ENCODE measurements around the gene NCS1. TPM values are rescaled to one million over a fixed set of nuclear protein-coding genes. Genes with fewer than 3 reads are reported as not detected.
"Not testable (repeated sequence)": the region's sequence is repeated elsewhere in the genome, so short reads cannot be mapped to it uniquely, and the experiment has no call there.

NCS1 gene
- total RNA-seq, 1 donor from 2014 or later = 26.6 TPM

- H3K27me3 ChIP-seq (ENCODE audit: control insufficient read depth, insufficient read depth, low read length) = no peaks in the 10 kb centered on the region
- no peaks in the 10 kb centered on the region for H3K36me3 ChIP-seq (ENCODE audit: control insufficient read depth, insufficient read depth, low read length)
- FAIRE-seq (no peak), DNase-seq (ENCODE audit: low read depth) (no peak)
- H3K4me3 ChIP-seq (ENCODE audit: low read depth, low read length) = no peak overlapping the region
- TF ChIP-seq CTCF (IDR thresholded peaks at IDR 0.05; ENCODE audit: insufficient read depth, low read length, severe bottlenecking) = no peak
These were observed 82.8 kb downstream of the NCS1 start for GRCh38 chr9:130254747-130255630.

DNA sequence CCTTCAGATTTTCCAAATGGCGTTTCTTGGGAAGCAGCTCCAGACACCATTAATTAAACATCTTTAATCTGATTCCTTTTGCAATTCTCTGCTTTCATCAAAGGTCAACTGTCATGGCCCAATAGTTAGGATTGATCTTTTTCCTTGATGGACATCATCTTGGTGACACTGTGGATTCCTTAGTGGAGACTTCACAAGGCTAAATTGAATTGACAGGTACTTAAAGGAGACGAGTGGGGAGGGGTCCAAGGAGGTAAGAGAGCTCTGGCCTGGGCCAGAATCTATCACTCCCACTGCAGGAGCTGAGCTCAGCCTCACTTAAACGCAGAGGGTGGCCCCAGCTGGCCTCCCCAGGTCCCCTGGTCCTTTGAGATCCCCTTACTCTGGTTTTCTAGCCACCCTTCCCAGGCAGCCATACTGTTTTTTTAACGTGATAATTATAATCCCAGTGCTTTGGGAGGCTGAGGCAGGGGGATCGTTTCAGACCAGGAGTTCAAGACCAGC lies 83.5 kb downstream of the NCS1 start:
- Histone ChIP-seq H3K4me3 (ENCODE audit: low read depth, low read length) (no peak overlapping the region), H3K36me3 (ENCODE audit: control insufficient read depth, insufficient read depth, low read length) (no peaks in the 10 kb centered on the region), H3K27me3 (ENCODE audit: control insufficient read depth, insufficient read depth, low read length) (peaks cover 1% of the 10 kb centered on the region)
- FAIRE-seq = no peak
- no peak for DNase-seq (ENCODE audit: low read depth)
- no peak for TF ChIP-seq CTCF (IDR thresholded peaks at IDR 0.05; ENCODE audit: insufficient read depth, low read length, severe bottlenecking)

DNA sequence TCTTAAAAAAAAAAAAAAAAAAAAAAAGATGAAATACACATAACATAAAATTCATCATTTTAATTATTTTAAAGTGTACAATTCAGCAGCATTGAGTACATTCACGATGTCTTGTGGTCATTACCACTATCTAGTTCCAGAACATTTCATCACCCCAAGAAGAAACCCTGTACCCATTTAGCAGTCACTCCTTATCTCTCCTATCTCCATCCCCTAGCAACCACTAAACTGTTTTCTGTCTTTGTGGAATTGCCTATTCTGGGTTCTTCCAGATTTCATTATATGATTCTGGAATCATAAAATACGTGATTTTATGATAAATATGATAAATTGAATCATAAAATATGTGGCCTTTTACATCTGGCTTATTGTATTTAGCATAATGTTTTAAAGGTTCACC lies 84.4 kb downstream of the NCS1 start:
- FAIRE-seq (no peak), DNase-seq (ENCODE audit: low read depth) (no peak)
- Histone ChIP-seq H3K4me3 (ENCODE audit: low read depth, low read length) (no peak overlapping the region), H3K36me3 (ENCODE audit: control insufficient read depth, insufficient read depth, low read length) (no peaks in the 10 kb centered on the region), H3K27me3 (ENCODE audit: control insufficient read depth, insufficient read depth, low read length) (peaks cover 3% of the 10 kb centered on the region)
- no peak for TF ChIP-seq CTCF (IDR thresholded peaks at IDR 0.05; ENCODE audit: insufficient read depth, low read length, severe bottlenecking)

GRCh38 chr9:130258137-130258536 lies 85.9 kb downstream of the NCS1 start:
- not testable (repeated sequence) for DNase-seq (ENCODE audit: low read depth); FAIRE-seq; H3K36me3 ChIP-seq (ENCODE audit: control insufficient read depth, insufficient read depth, low read length); H3K27me3 ChIP-seq (ENCODE audit: control insufficient read depth, insufficient read depth, low read length); H3K4me3 ChIP-seq (ENCODE audit: low read depth, low read length)

DNA sequence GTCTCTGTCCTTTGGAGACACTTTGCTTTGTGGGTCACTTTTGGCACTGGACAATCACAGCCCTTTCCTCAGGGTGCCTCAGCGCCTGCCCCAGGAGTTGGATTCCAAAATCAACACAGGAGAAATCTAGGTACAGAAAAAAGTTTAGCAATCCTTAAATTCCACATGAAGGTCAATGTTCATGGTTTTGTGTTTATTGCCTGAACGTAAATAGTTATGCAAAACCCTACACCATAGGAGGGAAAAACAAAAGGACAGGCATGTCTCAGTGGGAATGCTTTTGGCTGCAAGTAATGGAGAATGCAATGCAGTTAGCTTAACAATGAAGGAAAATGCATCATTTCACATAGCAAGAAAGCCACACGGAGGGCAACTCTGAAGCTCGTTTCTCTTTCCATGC lies 86.8 kb downstream of the NCS1 start:
- no peak overlapping the region for H3K4me3 ChIP-seq (ENCODE audit: low read depth, low read length)
- peaks cover 8% of the 10 kb centered on the region for H3K27me3 ChIP-seq (ENCODE audit: control insufficient read depth, insufficient read depth, low read length)
- no peaks in the 10 kb centered on the region for H3K36me3 ChIP-seq (ENCODE audit: control insufficient read depth, insufficient read depth, low read length)
- no peak for DNase-seq (ENCODE audit: low read depth)
- TF ChIP-seq CTCF (IDR thresholded peaks at IDR 0.05; ENCODE audit: insufficient read depth, low read length, severe bottlenecking) = no peak
- FAIRE-seq = no peak

- peak; percentile 79 for FAIRE-seq
- no peak overlapping the region for H3K4me3 ChIP-seq (ENCODE audit: low read depth, low read length)
- peaks cover 16% of the 10 kb centered on the region for H3K27me3 ChIP-seq (ENCODE audit: control insufficient read depth, insufficient read depth, low read length)
- H3K36me3 ChIP-seq (ENCODE audit: control insufficient read depth, insufficient read depth, low read length) = no peaks in the 10 kb centered on the region
- DNase-seq (ENCODE audit: low read depth) = no peak
- TF ChIP-seq CTCF (IDR thresholded peaks at IDR 0.05; ENCODE audit: insufficient read depth, low read length, severe bottlenecking) = no peak
These were observed 88.9 kb downstream of the NCS1 start for GRCh38 chr9:130260816-130261765.

Data from bronchial epithelial cell (primary cell).